WTC11 (cell line): ENCODE results near the gene RDH16. TPM values are rescaled to one million over a fixed set of nuclear protein-coding genes. Genes with fewer than 3 reads are reported as not detected.

ENCODE experiments used
- ATAC-seq: fragments of 200-7000 bp; cut with Tn5 transposase; 2 replicates; pipeline ENCODE4 v1.10.0; 2021; ENCODE audit warnings: mild to moderate bottlenecking, moderate library complexity
- CTCF ChIA-PET: fragments of 300-600 bp; sonication (Branson Sonifier 250); formaldehyde crosslinking; loops from one replicate; lab custom pipeline; 2021; ENCODE audit warnings: antibody characterized with exemption; lab: Charles Lee
- POLR2A ChIA-PET: fragments of 350-600 bp; sonication (Branson Sonifier 250); formaldehyde crosslinking; loops from one replicate; lab custom pipeline; 2021; ENCODE audit warnings: antibody characterized with exemption; lab: Charles Lee
- DNase-seq: peaks from one replicate; pipeline ENCODE4 v3.0.0; 2021; ENCODE audit warnings: low spot score
- H3K27ac Mint-ChIP-seq: 2 replicates; pipeline ENCODE4 v1.8.0; 2021; ENCODE audit warnings: mixed read lengths
- H3K27me3 Mint-ChIP-seq: 2 replicates; pipeline ENCODE4 v1.8.0; 2021; ENCODE audit warnings: low read depth, mild to moderate bottlenecking, moderate library complexity, mixed read lengths
- H3K36me3 Mint-ChIP-seq: 2 replicates; pipeline ENCODE4 v1.8.0; 2021; ENCODE audit warnings: mixed read lengths
- H3K4me1 Mint-ChIP-seq: 2 replicates; pipeline ENCODE4 v1.8.0; 2022; ENCODE audit warnings: mixed read lengths
- H3K4me3 Mint-ChIP-seq: 2 replicates; pipeline ENCODE4 v1.8.0; 2021; ENCODE audit warnings: mild to moderate bottlenecking, moderate library complexity, mixed read lengths
- H3K9me3 Mint-ChIP-seq: 2 replicates; pipeline ENCODE4 v1.8.0; 2021; ENCODE audit warnings: mixed read lengths
- AR ChIP-seq: fragments of 250-450 bp; sonication (Bioruptor Pico); IDR thresholded peaks from 2 replicates; pipeline ENCODE4 v1.9.0; 2021; ENCODE audit warnings: mild to moderate bottlenecking
- ATF1 ChIP-seq: sonication (generic); formaldehyde crosslinking; IDR thresholded peaks from 2 replicates; pipeline ENCODE4 v1.8.1; 2023; ENCODE audit warnings: mild to moderate bottlenecking, moderate library complexity, missing genetic modification reagents
- ATF3 ChIP-seq: sonication (generic); formaldehyde crosslinking; conservative IDR thresholded peaks from 2 replicates; pipeline ENCODE4 v1.8.1; 2022; ENCODE audit warnings: mild to moderate bottlenecking, missing genetic modification reagents
- CBFB ChIP-seq: sonication (generic); formaldehyde crosslinking; IDR thresholded peaks from 2 replicates; pipeline ENCODE4 v1.8.1; 2022; ENCODE audit warnings: mild to moderate bottlenecking, low read depth, missing genetic modification reagents
- E2F1 ChIP-seq: sonication (generic); formaldehyde crosslinking; IDR thresholded peaks from 2 replicates; pipeline ENCODE4 v1.8.0; 2022; ENCODE audit warnings: mild to moderate bottlenecking, missing genetic modification reagents
- E2F5 ChIP-seq: sonication (generic); formaldehyde crosslinking; IDR thresholded peaks from 2 replicates; pipeline ENCODE4 v1.8.1; 2022; ENCODE audit warnings: mild to moderate bottlenecking, moderate library complexity, missing genetic modification reagents
- EMX1 ChIP-seq: fragments of 250-450 bp; sonication (Bioruptor Pico); IDR thresholded peaks from 2 replicates; pipeline ENCODE4 v1.8.0; 2021; ENCODE audit warnings: mild to moderate bottlenecking
- ETV6 ChIP-seq: sonication (generic); formaldehyde crosslinking; IDR thresholded peaks from 2 replicates; pipeline ENCODE4 v1.8.1; 2022; ENCODE audit warnings: mild to moderate bottlenecking, missing genetic modification reagents
- FOXJ3 ChIP-seq: sonication (generic); formaldehyde crosslinking; IDR thresholded peaks from 2 replicates; pipeline ENCODE4 v1.9.0; 2021; ENCODE audit warnings: missing genetic modification reagents, mild to moderate bottlenecking, borderline replicate concordance
- GABPB1 ChIP-seq: sonication (generic); formaldehyde crosslinking; IDR thresholded peaks from 2 replicates; pipeline ENCODE4 v1.8.1; 2023; ENCODE audit warnings: mild to moderate bottlenecking, missing genetic modification reagents
- JUN ChIP-seq: sonication (generic); formaldehyde crosslinking; IDR thresholded peaks from 2 replicates; pipeline ENCODE4 v1.8.0; 2023; ENCODE audit warnings: mild to moderate bottlenecking, missing genetic modification reagents
- MXD4 ChIP-seq: fragments of 250-450 bp; sonication (Bioruptor Pico); IDR thresholded peaks from 2 replicates; pipeline ENCODE4 v1.8.0; 2021; ENCODE audit warnings: mild to moderate bottlenecking, moderate library complexity, borderline replicate concordance
- NR1H2 ChIP-seq: sonication (generic); formaldehyde crosslinking; IDR thresholded peaks from 2 replicates; pipeline ENCODE4 v1.9.0; 2021; ENCODE audit warnings: mild to moderate bottlenecking, moderate library complexity, missing genetic modification reagents
- SOX15 ChIP-seq: fragments of 250-450 bp; sonication (Bioruptor Pico); IDR thresholded peaks from 2 replicates; pipeline ENCODE4 v1.9.0; 2021; ENCODE audit warnings: mild to moderate bottlenecking
- TP53 ChIP-seq: sonication (generic); formaldehyde crosslinking; IDR thresholded peaks from 2 replicates; pipeline ENCODE4 v1.8.1; 2023; ENCODE audit warnings: mild to moderate bottlenecking, missing genetic modification reagents
- USF1 ChIP-seq: sonication (generic); formaldehyde crosslinking; IDR thresholded peaks from 2 replicates; pipeline ENCODE4 v1.8.0; 2022; ENCODE audit warnings: mild to moderate bottlenecking, missing genetic modification reagents
- ZBTB43 ChIP-seq: sonication (generic); formaldehyde crosslinking; IDR thresholded peaks from 2 replicates; pipeline ENCODE4 v1.8.1; 2023; ENCODE audit warnings: mild to moderate bottlenecking, missing genetic modification reagents
- ZNF317 ChIP-seq: sonication (generic); formaldehyde crosslinking; IDR thresholded peaks from 2 replicates; pipeline ENCODE4 v1.8.1; 2023; ENCODE audit warnings: low read depth, mild to moderate bottlenecking, moderate library complexity, missing genetic modification reagents, borderline replicate concordance
- ZNF396 ChIP-seq: fragments of 250-450 bp; sonication (Bioruptor Pico); IDR thresholded peaks from 2 replicates; pipeline ENCODE4 v1.8.0; 2021; ENCODE audit warnings: mild to moderate bottlenecking, moderate library complexity, borderline replicate concordance
- ZNF423 ChIP-seq: fragments of 250-450 bp; sonication (Bioruptor Pico); IDR thresholded peaks from 2 replicates; pipeline ENCODE4 v2.1.2; 2022; ENCODE audit warnings: mild to moderate bottlenecking, moderate library complexity
- total RNA-seq: library from RNA; stranded (reverse); gene quantifications from 3 replicates; pipeline ENCODE4 v1.2.3, GENCODE V29; 2021

RDH16 gene
- total RNA-seq, 1 experiment from 2014 or later = 1.0 TPM

- Mint-ChIP-seq H3K27ac (no peak overlapping the region), H3K36me3 (peaks cover 5% of the 10 kb centered on the region; the same call in 1 of the 2 replicates), H3K27me3 (peaks cover 21% of the 10 kb centered on the region), H3K9me3 (peaks cover 29% of the 10 kb centered on the region), H3K4me3 (no peak overlapping the region), H3K4me1 (no peaks in the 10 kb centered on the region)
- no peak for ATAC-seq
- TF ChIP-seq ATF3 (CRISPR knock-in tag) (no peak), SOX15 (no peak), ZNF396 (CRISPR knock-in tag) (no peak), TP53 (no peak), GABPB1 (CRISPR knock-in tag) (no peak), EMX1 (no peak)
- POLR2A ChIA-PET = no interaction called here
- no peak for DNase-seq
- CTCF ChIA-PET = no interaction called here
These were observed 4.1 kb downstream of the RDH16 start for GRCh38 chr12:56953314-56953713.

GRCh38 chr12:56951582-56952339 lies 5.6 kb downstream of the RDH16 start:
- H3K36me3 Mint-ChIP-seq = no peaks in the 10 kb centered on the region
- CTCF ChIA-PET = no interaction called here
- no peak for ATAC-seq
- POLR2A ChIA-PET = no interaction called here
- peaks cover 8% of the 10 kb centered on the region for H3K27me3 Mint-ChIP-seq
- no peak for DNase-seq
- no peak overlapping the region for H3K4me3 Mint-ChIP-seq
- H3K9me3 Mint-ChIP-seq = peaks cover 19% of the 10 kb centered on the region
- no peaks in the 10 kb centered on the region for H3K4me1 Mint-ChIP-seq
- no peak overlapping the region for H3K27ac Mint-ChIP-seq
- TF ChIP-seq ETV6 (CRISPR knock-in tag) (no peak), ZNF317 (CRISPR knock-in tag) (no peak), NR1H2 (CRISPR knock-in tag) (no peak), ATF1 (CRISPR knock-in tag) (no peak), JUN (CRISPR knock-in tag) (no peak), ATF3 (CRISPR knock-in tag) (no peak), EMX1 (no peak), CBFB (CRISPR knock-in tag) (no peak), AR (CRISPR knock-in tag) (no peak)

- Mint-ChIP-seq H3K4me1 (no peaks in the 10 kb centered on the region), H3K36me3 (peaks cover 2% of the 10 kb centered on the region), H3K4me3 (no peak overlapping the region), H3K9me3 (peaks cover 44% of the 10 kb centered on the region), H3K27me3 (peaks cover 5% of the 10 kb centered on the region), H3K27ac (no peak overlapping the region)
- DNase-seq = no peak
- no peak for ATAC-seq
- ChIA-PET CTCF (interaction anchor here (0.6 to 2.3 kb wide), 2 partner anchors 39 to 375 kb away, joined by 4 to 9 read pairs; no protein-coding TSS in a partner anchor), POLR2A (no interaction called here)
- no peak for TF ChIP-seq E2F5 (CRISPR knock-in tag)
- TF ChIP-seq ZNF423 = no peak
- no peak for TF ChIP-seq ATF1 (CRISPR knock-in tag)
- no peak for TF ChIP-seq AR (CRISPR knock-in tag)
- no peak for TF ChIP-seq FOXJ3 (CRISPR knock-in tag)
- TF ChIP-seq SOX15 = no peak
- TF ChIP-seq ATF3 (CRISPR knock-in tag) = no peak
- no peak for TF ChIP-seq MXD4 (CRISPR knock-in tag)
- TF ChIP-seq USF1 (CRISPR knock-in tag) = no peak
- TF ChIP-seq E2F1 (CRISPR knock-in tag) = no peak
- no peak for TF ChIP-seq ZBTB43 (CRISPR knock-in tag)
These were observed 8.5 kb downstream of the RDH16 start for GRCh38 chr12:56948881-56949280.
